GM11168 (cell line): ENCODE measurements around the gene B4GALT1.

ENCODE experiments used
- in situ Hi-C: fragments of 300-500 bp; cut with MboI; formaldehyde crosslinking; loops from one replicate; pipeline ENCODE4 v1.12.0; 2022; ENCODE audit warnings: low sequenced_read_pairs; ENCODE audit not compliant: unreplicated experiment

B4GALT1 gene

DNA sequence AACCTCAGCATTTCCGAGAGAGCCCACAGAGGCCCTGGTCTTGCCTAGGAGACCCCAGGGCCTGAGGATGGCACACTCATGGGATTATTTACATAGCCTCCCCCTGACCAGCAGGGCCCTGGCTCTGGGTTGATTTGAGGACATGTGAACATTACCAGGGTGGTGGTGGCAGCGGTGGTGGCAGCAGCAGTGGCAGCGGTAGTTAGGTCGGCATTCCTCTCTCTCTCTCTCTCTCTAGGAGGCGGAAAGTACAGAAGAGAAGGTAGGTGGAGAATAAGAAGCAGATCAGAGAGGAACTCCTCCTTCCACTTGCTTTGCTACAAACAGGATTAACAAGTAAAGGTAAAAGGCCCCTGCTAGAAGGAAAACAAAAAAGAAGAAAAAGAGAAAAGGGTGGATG is 39.3 kb downstream of the B4GALT1 start:
- in situ Hi-C loops, result no loop called here

- in situ Hi-C loops, result no loop called here
Observed at GRCh38 chr9:33125871-33126823, 41.0 kb downstream of the B4GALT1 start.

DNA sequence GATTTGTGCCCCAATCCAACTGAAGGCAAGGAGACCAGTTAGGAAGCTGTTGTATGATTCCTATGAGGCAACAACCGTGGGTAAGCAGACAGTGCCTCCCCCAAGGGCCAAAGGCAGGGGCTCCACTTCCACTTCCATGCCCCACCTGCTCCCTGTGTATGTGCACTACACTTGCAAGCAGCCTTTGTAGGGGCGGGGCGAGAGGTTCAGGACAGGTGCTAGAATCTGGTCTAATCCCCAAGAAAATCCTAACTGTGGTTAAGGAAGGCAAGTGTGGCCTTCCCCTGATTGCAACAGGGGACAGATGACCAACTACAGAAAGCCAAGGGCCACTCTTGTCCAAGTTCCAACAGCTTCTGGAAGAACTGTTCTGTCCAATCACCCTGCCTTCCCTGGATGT is 41.7 kb downstream of the B4GALT1 start:
- in situ Hi-C loops, result no loop called here

- in situ Hi-C loops, result no loop called here
Observed at GRCh38 chr9:33124751-33125381, 42.3 kb downstream of the B4GALT1 start.

- in situ Hi-C loops, result no loop called here
Observed at GRCh38 chr9:33124046-33124445, 43.1 kb downstream of the B4GALT1 start.

DNA sequence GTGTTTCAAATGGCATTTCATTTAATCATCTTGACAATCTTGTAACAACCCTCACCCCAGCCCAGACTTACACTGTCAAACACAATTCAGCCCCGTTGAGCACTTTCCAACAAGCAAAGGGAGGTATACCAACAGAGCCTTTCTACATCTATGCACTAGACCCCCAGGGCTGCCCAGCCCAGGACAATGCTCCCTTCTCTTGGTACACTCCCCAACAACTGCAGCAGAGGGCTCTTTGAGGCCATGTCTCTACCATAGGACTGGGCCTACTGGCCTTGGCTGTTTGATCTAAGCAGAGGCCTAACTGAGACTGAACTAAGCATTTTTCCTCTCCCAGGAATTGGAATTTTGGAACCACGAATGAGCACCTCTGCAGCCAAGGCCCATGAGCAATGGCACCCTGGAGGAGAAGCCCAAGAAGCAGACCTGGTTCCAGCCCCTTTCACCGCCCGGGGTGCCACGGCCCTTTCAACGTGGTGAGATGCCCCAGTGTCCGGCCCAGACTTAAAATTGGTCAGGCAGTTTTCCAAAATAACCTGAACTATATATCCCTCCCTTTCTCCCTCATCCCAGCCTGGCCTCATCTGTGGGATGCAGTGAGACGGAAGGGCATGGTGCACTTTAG is 43.6 kb downstream of the B4GALT1 start:
- in situ Hi-C loops, result no loop called here

GRCh38 chr9:33120620-33121019 is 46.5 kb downstream of the B4GALT1 start:
- in situ Hi-C loops, result no loop called here

GRCh38 chr9:33117796-33118195 is 49.3 kb downstream of the B4GALT1 start:
- in situ Hi-C loops, result no loop called here

DNA sequence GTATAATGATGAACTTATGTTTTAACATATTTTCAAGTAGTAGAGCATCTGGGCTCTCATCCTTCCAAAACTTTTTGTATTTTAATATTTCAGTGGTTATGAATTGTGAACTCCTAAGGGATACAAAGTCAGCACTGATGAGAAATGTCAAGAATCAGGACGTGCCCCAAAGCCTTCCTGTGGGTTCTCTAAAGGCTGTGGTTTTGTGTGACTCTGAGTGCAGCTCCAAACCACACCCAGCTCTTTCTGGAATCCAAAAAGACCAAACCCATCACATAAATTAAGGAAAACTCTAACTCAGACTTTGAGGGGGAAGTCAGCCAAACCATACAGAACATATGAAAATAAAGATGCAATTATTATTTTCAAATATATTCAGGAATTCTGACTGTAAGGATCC is 49.8 kb downstream of the B4GALT1 start:
- in situ Hi-C loops, result no loop called here

DNA sequence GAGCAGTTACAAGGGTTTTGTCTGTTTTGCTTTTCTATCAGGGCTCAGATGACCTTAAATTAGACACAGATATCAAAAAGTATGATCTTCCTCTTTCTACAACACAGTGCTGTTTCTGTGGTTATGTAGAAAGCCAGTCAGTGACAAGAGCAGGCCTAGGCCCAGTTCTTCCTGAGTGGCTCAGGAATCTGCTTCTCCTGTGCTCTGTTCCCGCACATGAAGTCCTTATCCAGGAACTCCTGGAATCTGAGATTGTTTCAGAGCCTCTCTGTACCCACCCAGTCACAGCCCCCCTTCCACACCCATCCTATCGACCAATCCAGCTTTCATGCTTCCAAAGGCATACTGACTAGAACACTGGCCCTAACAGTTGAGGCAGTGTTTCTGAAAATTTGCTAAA is 50.3 kb downstream of the B4GALT1 start:
- in situ Hi-C loops, result no loop called here

DNA sequence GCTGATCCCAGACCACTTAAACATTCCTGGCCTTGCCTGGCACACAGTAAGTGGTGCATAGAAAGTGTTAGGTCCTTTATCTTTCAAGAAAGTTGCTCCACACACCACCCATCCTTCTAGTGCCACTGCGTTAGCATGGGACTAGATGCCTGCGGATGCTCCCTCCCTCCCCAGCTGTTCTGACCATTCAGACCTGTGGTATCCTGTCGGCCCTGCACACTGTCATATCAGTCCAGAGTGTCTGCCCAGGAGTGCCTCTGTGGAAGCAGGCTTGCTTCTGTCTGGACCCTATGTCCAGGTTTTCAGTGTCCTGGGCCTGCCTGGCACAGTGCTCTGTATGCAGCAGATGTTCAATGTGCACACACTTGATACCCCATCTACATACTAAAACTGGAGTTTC is 52.4 kb downstream of the B4GALT1 start:
- in situ Hi-C loops, result no loop called here

- in situ Hi-C loops, result no loop called here
Observed at GRCh38 chr9:33113799-33114547, 53.2 kb downstream of the B4GALT1 start.

DNA sequence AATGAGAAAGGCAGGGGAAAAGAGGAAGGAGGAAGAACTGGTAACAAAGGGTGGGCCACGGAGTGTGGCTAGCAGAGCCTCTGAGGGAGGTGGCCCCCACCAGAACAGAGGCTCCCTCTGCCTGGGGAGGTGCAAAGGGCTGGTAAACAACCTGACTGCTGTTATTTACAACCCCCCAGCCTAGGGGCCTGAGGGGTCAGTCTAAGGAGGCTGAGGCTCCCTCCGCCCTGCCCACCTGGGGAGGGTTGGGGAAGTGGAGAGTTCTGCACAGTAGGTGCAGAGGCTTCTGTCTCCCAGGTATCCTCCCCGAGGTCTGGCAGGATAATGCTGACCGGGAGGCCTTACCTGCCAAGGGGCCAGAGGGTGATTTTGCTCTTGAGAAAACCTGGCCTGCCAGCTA is 55.0 kb downstream of the B4GALT1 start:
- in situ Hi-C loops, result no loop called here

GRCh38 chr9:33111631-33112030 is 55.5 kb downstream of the B4GALT1 start:
- in situ Hi-C loops, result no loop called here

- in situ Hi-C loops, result no loop called here
Observed at GRCh38 chr9:33110686-33111085, 56.5 kb downstream of the B4GALT1 start.

GRCh38 chr9:33109850-33110595 is 57.1 kb downstream of the B4GALT1 start:
- in situ Hi-C loops, result no loop called here

DNA sequence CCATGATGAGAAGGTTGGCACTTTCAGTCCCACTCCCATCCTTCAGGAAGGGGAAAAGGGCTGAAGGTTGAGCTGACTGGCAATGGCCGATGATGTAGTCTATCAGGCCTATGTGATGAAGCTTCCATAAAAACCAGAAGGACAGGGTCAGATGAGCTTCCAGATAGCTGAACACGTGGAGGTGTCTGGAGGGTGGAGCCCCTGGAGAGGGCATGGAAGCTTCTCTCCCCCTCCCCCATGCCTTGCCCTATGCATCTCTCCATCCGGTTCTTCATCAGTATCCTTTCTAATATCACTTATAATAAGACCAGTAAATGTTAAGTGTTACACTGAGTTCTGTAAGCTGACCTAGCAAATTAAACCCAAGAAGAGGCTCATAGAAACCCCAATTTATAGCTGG is 58.0 kb downstream of the B4GALT1 start:
- in situ Hi-C loops, result no loop called here

GRCh38 chr9:33108472-33108871 is 58.7 kb downstream of the B4GALT1 start:
- in situ Hi-C loops, result no loop called here

- in situ Hi-C loops, result no loop called here
Observed at GRCh38 chr9:33107762-33108161, 59.4 kb downstream of the B4GALT1 start.
